ENCODE measurements around the gene TNS4.

TNS4 gene

DNA sequence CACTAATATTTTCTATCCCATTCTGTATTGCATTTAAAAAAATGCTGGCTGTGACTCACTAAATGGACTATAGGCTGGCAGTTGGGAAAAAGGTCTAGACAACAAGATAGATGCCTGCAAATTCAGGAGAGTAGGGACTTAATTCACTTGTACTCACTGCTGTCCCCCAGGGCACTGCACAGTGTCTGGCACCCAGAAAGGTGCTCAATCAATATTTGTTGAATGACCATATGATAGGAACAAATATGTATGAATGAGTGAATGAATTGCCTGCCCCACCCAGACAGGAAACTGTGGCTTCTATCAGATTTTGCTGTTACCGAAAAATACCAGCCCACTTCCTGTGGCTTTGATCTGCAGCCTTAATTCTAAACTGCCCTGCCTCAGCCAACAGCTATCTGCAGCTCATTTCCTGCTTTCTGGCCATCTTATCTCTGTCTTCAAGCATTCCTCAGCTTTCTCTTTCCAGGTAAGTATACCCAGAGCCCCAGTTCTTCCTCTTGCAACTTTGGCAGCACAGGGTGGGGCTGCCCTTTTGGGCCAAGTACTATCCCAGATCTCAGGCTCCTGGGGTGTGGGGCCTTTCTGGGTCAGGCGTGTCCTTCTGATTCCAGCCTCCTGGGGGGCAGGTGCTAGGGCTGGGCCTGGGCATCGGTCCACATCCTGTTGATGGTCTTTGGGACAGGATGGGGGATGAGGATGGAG is 15.3 kb upstream of the TNS4 start:
- peak; percentile 86 to 95 for DNase-seq

DNA sequence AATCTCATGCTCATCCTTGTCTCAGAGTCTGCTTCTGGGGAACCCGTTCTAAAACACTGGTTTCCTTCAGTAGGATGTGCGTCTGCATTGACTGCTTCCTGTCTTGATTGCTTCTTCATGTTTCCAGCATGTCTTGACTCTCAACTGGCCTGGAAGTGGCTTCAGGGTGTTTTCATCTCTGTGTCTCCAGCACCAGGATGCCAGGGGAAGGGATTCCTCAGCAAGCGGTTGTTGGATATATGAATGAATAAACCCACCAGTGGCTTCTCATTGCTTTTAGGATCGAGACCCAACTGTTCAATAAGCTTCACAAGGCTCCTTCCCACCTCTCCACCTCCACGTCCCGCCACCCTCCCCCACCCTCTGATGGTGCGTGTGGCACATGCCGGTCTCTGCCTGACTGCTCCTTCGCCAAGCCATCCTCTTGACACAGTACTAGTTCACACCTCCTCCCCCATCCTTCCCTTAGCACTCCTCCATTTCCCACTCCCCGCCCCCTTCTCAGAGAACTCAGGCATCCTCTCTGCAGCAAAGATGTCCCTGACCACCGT is 14.1 kb upstream of the TNS4 start:
- DNase-seq: peak; percentile 37 to 39

DNA sequence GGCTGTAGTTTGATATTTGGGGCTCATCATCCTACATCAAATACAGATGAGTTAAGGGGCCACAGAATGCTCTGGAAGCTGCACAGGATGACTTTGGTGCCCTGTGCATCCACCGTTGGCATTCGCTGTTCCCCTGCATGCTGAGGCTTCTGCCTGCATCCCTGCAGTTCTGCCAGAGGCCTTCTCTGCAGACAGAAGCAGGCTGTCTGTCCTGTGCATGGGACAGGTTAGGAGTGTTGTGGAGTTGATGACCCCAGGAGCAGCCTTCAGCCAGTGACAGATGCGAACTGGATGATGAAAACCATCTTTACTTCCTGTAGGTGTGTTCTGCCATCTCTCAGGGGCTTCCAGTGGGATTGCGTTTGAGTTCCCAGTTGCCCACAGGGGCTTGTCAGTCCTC is 13.6 kb upstream of the TNS4 start:
- DNase-seq: no peak

DNA sequence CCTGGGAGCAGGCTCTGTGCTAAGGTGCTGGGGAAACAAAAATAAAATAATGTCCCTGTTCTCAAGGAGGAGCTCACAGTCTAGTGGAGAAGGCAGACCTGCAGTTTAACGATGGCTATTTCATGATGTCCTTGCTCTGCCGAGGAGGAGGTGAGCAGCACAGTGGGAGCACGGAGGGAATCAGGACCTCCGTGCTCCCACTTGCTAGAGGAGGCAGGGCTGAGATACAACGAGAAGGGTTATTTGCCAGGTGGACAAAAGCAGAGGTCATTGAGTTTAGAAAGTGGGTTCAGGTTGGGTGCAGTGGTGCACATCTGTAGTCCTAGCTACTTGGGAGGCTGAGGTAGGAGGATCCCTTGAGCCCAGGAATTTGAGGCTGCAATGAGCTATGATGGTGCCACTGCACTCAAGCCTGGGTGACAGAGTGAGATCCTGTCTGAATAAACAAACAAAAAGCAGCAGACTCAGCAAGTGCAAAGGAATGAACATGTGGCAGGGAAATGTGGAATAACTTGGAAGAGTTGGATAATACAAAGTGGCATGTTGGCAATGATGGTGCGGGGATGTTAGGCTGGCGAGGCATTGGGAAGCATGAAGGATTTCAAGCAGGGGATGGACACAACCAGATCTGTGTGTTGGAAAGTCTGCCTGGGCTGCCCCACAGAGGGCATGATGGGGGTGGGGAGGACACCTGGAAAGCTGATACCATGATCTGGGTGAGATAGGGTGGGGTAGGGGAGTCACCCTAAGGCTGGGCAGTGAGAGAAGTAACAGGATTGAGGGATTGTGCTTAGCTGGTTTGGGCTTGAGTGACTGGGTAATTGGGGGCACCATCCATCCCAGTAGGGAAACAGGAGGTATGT is 12.8 kb upstream of the TNS4 start:
- DNase-seq: no peak

DNA sequence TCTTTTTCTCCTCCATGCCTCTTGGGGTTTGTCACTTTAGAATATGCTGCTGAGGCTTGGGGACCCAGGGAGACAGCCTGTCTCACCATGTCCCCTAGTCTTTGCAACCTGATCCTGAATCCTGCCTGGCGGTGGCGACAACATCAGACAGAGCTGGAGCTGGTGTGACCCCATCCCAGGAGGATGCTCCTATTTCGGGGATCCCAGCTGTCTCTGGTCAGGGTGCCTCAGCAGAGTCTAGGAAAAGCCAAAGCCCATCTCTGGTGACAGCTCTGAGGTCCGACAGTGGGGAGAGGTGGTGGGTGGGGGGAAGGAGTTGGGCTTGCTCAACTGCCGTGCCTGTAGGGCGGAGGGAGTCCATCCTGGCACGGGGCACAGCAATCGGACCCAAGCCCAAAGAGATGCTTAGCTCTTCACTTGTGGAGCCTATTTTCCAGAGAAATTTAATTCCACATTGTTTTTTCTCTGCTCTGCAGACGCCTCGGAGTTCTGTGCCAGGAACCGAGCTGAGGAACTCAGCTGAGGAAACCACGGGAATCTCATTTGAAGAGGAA is 10.3 kb upstream of the TNS4 start:
- DNase-seq: no peak

DNA sequence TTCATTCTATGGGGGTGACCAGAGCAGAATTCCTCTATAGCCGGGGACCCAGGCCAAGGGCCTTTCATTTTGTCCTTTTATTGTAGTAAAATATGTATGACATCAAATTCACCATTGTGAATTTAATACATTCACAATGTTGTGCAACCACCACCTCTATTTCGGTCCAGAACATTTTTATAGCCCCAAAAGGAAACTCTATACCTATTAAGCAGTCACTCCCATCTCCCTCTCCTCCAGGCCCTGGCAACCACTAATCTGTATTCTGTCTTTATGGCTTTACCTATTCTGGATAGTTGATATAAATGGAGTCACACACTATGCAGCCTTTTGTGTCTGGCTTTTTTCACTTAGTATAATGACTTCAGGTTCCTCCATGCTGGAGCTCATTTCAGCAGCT is 9.7 kb upstream of the TNS4 start:
- DNase-seq: no peak

DNA sequence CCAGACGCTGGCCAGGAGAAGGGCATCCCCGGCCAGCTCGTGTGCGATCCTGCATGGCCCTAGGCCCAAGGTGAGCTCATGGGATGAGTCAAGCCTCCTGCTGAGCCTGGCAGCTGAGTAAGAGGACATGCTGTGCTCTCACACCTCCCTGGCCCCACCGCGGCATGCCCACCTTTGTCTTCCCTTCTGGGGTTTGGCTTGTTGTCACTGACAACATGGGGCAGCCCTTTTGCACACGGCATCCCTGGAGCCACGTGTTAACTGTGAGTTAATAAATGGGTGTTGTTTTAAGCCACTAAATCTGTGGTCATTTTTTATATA is 8.9 kb upstream of the TNS4 start:
- DNase-seq: no peak

DNA sequence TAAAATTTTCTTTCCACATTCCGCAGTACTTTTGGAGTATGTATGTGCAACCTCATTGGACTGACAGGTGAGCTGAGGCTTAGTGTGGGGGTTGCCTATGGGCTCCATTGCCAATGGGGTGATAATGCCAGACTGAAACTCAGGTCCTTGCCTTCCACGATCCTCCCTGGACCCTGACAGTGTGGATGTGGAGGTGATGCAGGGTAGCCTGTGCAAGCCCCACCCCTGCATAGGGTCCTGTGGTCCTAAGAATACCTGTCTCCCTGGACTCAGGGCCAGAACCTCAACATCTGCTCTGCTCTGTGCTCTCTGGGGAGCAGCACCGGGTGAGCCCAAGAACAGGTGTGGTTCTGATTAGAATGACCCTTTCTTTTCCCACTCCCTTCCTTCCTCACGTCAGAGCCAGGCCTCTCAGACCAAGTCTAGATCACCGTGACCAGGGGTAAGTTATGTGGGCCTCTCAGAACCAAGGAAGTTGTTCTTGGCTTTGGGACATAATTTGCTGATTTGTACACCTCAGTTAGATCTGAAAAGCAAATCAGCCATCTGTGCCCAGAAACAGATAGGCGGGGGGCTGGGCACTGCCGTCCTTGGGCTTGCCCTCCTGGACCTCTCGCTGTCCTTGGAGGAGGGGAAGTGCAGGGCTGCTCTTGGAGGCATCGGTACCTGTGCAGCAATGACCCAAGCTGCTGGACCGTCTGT is 8.4 kb upstream of the TNS4 start:
- DNase-seq: no peak

DNA sequence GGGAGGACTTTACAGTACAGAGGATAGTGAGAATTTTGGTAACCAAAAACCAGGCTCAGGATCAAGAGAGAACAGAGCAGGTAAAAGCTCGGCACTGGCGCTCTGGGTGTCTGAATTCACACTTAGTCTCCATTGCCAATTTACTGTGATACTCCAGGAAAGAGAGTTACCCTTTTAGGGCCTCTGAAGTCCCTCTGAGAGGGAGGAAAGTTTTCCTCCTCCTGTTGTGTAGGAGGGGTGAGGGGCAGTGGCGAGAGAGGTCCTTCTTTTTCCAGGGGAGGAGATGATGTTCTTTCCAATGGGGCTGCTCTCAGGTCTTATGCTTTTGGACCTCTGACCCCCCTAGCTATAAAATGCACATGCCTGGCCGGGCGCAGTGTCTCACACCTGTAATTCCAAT is 5.4 kb upstream of the TNS4 start:
- DNase-seq: no peak

DNA sequence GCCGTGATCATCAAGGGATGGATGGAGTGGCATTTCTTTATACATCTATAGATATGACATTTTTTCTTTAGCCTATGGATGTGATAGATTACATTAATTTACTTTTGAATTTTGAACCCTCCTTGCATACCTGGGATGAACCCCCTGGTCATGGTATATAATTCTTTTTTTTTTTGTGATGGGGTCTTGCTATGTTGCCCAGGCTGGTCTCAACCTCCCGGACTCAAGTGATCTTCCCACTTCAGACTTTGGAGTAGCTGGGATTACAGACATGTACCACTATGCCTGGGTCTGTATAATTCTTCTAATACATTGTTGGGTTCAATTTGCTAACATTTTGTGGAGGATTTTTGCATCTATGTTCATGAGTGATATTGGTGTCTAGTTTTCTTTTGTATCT is 1.7 kb upstream of the TNS4 start:
- DNase-seq: no peak

DNA sequence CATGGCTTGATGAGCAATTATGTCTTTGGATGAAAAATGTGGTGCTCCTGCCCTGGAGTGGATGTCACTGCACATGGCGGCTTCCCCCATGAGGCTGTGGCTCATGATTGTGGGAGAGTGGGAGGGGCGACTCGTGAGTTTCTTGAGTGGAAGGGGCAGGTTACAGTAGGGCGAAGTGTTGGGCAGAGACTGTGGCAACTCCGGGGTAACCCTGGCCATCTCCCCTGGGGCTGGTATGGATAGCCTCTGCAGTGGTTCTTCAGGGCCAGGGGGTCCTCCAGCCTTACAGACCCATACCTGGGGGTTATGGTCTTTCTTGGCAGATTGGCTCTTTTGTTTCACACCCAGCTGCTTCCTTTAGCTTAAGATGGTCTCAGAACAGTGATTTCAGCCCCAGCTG is 1.3 kb upstream of the TNS4 start:
- no peak for DNase-seq

DNA sequence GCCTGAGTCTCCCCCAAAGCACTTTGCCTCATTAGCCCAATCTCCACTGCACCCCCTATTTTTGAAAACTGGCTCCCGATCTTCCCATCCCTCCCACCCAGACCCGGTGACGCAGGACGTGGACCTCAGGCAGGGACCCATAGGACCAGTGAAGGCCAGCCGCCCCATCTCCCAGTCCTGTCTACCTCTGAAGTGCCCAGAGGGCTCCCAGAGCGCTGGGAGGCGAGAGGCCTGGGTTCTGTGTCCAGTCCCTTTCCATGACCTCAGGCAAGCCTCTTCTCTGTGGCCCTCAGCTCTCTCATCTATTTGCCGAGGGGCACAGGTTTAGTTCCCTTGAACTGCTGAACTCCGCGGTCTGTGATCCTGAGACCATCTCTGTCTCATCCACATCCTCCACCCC is 714 bp downstream of the TNS4 start:
- DNase-seq: no peak

DNA sequence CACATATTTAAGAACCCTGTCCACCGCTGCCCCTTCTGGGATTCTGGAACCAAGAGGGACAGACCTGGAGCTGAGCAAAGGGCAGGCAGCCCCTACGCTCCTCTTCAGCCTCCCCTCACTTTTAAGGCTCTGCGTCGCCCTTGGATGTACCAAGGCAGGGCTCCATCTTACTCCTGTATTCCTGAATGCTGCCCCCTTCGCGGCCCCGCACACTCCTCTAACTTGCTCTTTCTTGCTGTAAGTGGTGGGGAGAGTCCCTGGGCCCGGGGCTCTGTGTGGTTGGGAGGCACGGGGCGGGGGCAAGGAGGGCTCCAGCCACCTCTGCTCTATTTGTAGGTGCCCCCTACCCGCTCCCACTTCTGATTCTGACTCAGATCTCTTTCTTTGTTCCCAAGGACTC is 1.2 kb downstream of the TNS4 start:
- DNase-seq: no peak

DNA sequence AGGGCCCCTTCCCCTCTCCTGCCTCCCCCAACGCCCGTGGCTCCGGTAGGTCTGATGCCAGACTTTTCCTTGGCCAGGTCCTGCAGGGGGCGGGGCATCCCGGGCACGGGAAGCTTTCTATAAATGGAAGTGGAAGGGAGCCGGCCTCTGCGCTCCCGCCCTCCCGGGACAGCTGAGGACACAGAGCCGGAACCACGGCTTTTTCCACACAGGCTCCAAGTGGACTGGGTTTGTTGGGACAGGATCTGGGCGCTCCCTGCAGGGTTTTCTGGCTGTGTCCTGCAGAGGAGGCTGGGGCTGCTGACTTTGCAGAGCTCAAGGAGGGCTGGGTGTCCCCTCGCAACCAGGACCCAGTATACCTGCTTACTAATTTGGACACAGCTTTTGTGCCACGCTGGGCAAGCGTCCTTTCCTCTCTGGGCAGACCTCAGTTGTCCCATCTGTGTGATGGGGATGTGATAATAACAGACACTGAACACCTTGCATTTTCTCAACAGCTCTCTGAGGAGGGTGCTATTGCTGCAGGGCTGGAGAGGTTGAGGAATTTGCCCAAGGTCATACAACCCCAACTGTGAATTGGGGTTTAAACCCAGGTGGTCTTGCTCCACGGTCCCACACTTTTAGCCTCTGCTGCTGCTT is 1.8 kb downstream of the TNS4 start:
- DNase-seq: no peak

DNA sequence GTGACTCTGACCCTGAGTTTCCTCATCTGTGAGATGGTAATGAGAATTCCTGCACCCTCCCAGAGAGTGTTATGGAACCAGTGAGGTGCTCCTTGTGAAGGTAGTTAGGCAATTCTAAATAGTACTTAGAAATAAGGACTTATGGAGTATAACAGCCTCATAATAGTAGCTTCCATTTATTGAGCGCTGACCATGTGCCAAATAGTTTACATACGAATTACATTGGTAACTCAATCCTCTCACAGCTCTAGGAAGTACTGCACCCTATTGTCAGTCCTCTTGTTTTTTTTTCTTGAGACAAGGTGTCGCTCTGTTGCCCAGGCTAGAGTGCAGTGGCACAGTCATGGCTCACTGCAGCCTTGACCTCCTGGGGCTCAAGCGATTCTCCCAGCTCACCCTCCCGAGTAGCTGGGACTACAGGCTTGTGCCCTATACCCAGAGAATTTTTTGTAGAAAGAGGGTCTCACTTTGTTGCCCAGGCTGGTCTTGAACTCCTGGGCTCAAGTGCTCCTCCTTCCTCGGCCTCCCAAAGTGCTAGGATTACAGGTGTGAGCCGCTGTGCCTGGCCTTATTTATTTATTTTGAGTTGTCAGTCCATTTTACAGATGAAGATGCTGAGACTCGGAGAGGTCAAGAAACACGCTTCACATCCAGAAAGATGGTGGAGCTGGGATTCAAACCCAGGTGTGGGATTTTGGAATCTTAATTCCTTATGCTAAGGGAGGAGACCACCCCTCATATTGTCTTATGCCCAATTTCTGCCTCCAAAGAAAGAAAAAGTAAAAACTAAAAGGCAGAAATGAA is 2.9 kb downstream of the TNS4 start:
- DNase-seq: no peak

DNA sequence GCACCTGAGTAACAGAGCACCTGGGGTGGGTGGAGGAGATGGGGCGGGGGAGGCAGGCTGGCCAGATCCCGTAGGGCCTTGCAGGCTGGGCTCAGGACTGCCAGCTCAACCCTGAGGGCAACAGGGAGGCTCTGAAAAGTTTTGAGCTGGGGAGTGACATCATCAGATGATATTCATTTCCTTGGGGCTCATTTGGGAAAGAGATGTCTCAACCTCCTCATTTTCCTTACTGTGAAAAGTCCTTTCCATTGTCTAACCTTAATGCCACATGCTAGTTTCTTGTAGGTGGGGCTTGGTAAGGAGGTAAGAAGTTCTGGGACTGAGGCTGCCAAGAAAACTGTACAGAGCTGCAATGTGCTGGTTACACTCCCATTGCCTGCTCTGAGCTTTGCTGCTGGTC is 3.7 kb downstream of the TNS4 start:
- DNase-seq: no peak

DNA sequence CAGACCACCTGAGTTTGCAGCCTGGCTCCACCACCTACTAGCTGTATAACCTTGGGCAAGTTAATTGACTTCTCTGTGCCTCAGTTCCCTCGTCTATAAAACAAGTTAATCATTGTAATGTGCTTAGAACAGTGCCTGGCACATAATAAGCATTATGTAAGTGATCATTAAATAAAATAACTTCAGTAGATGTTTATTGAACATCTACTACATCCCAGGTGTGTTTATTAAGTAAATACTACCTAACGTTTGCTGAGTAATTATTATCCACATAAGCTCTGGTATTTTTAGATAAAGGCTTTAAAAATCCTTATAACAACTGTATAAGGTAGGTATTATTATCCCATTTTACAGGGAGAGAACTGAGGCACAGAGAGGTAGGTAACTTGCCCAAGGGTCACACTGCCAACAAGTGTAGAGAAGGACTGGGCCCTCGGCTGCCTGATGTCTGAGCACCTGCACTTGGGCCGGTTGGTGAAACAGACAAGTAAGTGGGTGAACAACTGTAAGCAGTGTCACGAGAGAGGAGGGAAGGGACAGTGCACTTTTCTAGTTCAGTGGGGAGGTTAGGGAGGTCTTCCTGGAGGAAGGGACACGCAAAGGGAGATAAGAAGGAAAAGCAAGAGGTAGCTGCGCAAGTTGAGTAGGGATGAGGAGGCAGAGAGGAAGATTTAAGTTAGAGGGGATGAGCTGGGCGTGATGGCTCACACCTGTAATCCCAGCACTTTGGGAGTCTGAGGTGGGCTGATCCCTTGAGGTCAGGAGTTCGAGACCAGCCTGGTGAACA is 4.6 kb downstream of the TNS4 start:
- no peak for DNase-seq

DNA sequence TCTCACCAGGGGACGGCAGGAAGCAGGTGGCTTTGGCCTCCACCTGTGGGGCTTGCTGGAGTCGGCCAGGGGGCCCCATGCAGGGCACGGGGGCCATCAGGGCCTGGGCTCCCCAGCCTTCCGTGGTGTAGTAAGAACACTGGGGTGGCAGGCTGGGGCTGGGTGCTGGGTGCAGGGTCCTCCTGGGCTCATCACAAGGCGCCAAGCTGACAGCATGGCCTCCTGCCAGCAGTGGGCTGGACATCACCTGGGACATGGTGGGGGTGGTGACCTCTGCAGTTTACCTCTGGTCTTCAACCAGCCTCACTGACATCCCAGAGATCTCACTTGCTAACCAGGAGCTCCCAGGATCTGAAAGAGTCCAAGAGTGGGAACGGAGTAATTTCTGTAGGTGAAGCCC is 5.3 kb downstream of the TNS4 start:
- no peak for DNase-seq

DNA sequence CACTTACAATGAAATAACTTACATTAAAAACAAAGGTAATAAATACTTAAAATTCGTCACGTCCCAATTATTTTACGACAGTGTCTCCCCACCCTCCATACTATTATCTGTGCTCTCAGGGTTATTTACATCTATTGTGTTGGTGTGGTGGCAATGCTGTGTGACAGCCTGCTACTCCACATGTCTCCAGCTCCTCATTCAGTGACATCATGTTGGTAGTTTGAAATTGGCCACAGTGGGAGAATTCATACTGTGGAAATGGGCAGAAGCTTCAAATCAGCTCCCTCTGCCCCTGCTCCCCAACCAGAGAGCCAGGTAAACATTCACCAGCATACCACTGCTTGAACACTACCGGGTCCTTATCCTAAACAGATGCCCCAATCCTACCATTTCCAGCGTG is 6.3 kb downstream of the TNS4 start:
- no peak for DNase-seq

DNA sequence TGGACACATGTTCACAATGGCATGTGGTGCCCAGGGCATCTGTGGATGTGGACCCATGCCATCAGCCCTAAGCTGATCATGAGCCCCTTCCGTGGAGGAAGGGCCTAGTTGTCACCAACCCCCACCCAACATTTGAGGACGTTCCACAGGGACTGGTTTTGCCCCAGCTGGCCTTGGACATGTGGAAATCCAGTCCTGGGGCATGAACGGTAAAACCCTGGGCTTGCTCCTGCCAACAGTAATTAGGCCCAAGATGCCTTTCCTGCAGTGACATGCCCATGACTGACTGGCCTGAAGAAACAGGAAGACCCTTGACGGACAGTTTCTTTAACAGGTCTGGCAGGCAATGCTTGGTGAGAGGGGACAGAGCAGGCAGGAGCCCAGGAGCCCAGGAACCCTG is 7.7 kb downstream of the TNS4 start:
- no peak for DNase-seq

DNA sequence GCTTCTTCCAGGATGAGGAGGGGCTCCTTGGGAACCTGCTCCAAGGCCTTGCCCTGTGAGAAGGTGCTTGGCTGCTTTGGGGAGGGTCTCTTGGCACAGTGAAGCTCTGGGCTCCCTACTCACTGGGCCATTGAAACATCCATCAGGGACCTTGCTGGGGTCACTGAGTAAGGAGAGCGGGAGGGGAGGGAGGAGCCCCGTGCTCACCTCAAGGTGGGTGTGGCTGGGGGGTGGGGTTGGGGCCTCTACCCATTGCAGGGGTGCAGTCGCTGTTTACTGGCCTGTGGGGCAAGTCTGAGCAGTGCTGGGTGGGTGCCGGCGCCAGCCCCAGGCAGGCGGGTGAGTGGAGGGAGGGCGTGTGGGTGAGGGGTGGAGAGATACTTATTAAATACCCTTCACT is 9.9 kb downstream of the TNS4 start:
- DNase-seq: no peak
